SK-N-MC (cell line): ENCODE measurements around the gene SKIC2.

Experiments
- DNase-seq: peaks from one replicate; pipeline ENCODE4 v3.0.0-alpha.2; 2011; ENCODE audit warnings: low read depth, low spot score
- H3K27ac ChIP-seq: fragments of 200-600 bp; sonication (generic); 2 replicates; pipeline ENCODE4 v1.5.1; 2016; ENCODE audit warnings: mixed run types
- H3K36me3 ChIP-seq: fragments of 200-600 bp; sonication (generic); 2 replicates; pipeline ENCODE4 v1.6.1; 2017; ENCODE audit warnings: antibody characterized with exemption, low read length, mixed read lengths; ENCODE audit not compliant: insufficient read depth
- H3K4me3 ChIP-seq: fragments of 200-600 bp; sonication (generic); 2 replicates; pipeline ENCODE4 v1.5.1; 2016
- H3K9ac ChIP-seq: fragments of 200-600 bp; sonication (generic); 2 replicates; pipeline ENCODE4 v1.8.0; 2017; ENCODE audit warnings: mixed run types, mixed read lengths; ENCODE audit not compliant: insufficient read length
- H3K9me3 ChIP-seq: fragments of 200-600 bp; sonication (generic); 2 replicates; pipeline ENCODE4 v1.6.1; 2017; ENCODE audit warnings: low read depth, mild to moderate bottlenecking, antibody characterized with exemption, low read length, moderate library complexity, mixed read lengths
- EZH2 ChIP-seq: fragments of 200-600 bp; sonication (generic); IDR thresholded peaks from one replicate; pipeline ENCODE4 v1.6.1; 2017; ENCODE audit warnings: antibody characterized with exemption
- FOXP2 ChIP-seq: optimal IDR thresholded peaks from 2 replicates; pipeline ENCODE3; 2011; ENCODE audit warnings: mild to moderate bottlenecking, moderate library complexity; ENCODE audit not compliant: insufficient read depth; ENCODE audit errors: extremely low read length, control extremely low read depth
- POLR2AphosphoS5 ChIP-seq: IDR thresholded peaks from 2 replicates; pipeline ENCODE4 v1.6.1; 2012; ENCODE audit warnings: mild to moderate bottlenecking, low read depth, low read length, borderline replicate concordance

The SKIC2 gene

GRCh38 chr6:31963921-31964320 is 4.9 kb downstream of the SKIC2 start:
- Histone ChIP-seq H3K36me3 (peaks cover 55% of the 10 kb centered on the region; the same call in 1 of the 2 replicates), H3K4me3 (no peak overlapping the region), H3K9me3 (no peaks in the 10 kb centered on the region), H3K27ac (no peak overlapping the region), H3K9ac (no peak overlapping the region)
- no peak for TF ChIP-seq EZH2
- no peak for TF ChIP-seq FOXP2
- no peak for TF ChIP-seq POLR2AphosphoS5
- no peak for DNase-seq

GRCh38 chr6:31965700-31966099 is 6.7 kb downstream of the SKIC2 start:
- TF ChIP-seq POLR2AphosphoS5 (no peak), FOXP2 (no peak), EZH2 (no peak)
- Histone ChIP-seq H3K27ac (no peak overlapping the region), H3K9ac (no peak overlapping the region), H3K4me3 (no peak overlapping the region), H3K9me3 (no peaks in the 10 kb centered on the region), H3K36me3 (peaks cover 66% of the 10 kb centered on the region; the same call in 1 of the 2 replicates)
- no peak for DNase-seq

- no peak overlapping the region for H3K27ac ChIP-seq
- peaks cover 63% of the 10 kb centered on the region; the same call in 1 of the 2 replicates for H3K36me3 ChIP-seq
- no peak for DNase-seq
- no peak overlapping the region for H3K9ac ChIP-seq
- no peaks in the 10 kb centered on the region for H3K9me3 ChIP-seq
- no peak overlapping the region for H3K4me3 ChIP-seq
- TF ChIP-seq FOXP2 (no peak), POLR2AphosphoS5 (no peak), EZH2 (no peak)
Measured at GRCh38 chr6:31966506-31966905, 7.5 kb downstream of the SKIC2 start.

- TF ChIP-seq EZH2 (no peak), POLR2AphosphoS5 (no peak), FOXP2 (no peak)
- Histone ChIP-seq H3K27ac (no peak overlapping the region), H3K36me3 (peaks cover 63% of the 10 kb centered on the region; the same call in 1 of the 2 replicates), H3K9me3 (no peaks in the 10 kb centered on the region), H3K9ac (no peak overlapping the region), H3K4me3 (no peak overlapping the region)
- no peak for DNase-seq
Measured at GRCh38 chr6:31966997-31967925, 8.3 kb downstream of the SKIC2 start.

- Histone ChIP-seq H3K27ac (no peak overlapping the region), H3K9me3 (no peaks in the 10 kb centered on the region), H3K36me3 (peaks cover 56% of the 10 kb centered on the region; the same call in 1 of the 2 replicates), H3K4me3 (no peak overlapping the region), H3K9ac (no peak overlapping the region)
- TF ChIP-seq EZH2 (no peak), FOXP2 (no peak), POLR2AphosphoS5 (no peak)
- DNase-seq: no peak
Measured at GRCh38 chr6:31967926-31968320, 8.9 kb downstream of the SKIC2 start.

GRCh38 chr6:31968326-31968725 is 9.4 kb downstream of the SKIC2 start:
- no peak overlapping the region for H3K27ac ChIP-seq
- H3K4me3 ChIP-seq: no peak overlapping the region
- no peaks in the 10 kb centered on the region for H3K9me3 ChIP-seq
- no peak for DNase-seq
- no peak overlapping the region for H3K9ac ChIP-seq
- peaks cover 54% of the 10 kb centered on the region; the same call in 1 of the 2 replicates for H3K36me3 ChIP-seq
- TF ChIP-seq POLR2AphosphoS5 (no peak), EZH2 (no peak), FOXP2 (no peak)

GRCh38 chr6:31968791-31969711 is 10.1 kb downstream of the SKIC2 start:
- Histone ChIP-seq H3K9me3 (no peaks in the 10 kb centered on the region), H3K4me3 (no peak overlapping the region), H3K36me3 (peaks cover 48% of the 10 kb centered on the region; the same call in 1 of the 2 replicates), H3K27ac (peak overlapping the region; percentile 36; the same call in 1 of the 2 replicates), H3K9ac (no peak overlapping the region)
- no peak for TF ChIP-seq FOXP2
- no peak for TF ChIP-seq EZH2
- no peak for DNase-seq

- Histone ChIP-seq H3K27ac (peak overlapping the region; percentile 36; the same call in 1 of the 2 replicates), H3K4me3 (peak overlapping the region; percentile 89), H3K9me3 (no peaks in the 10 kb centered on the region), H3K36me3 (peaks cover 42% of the 10 kb centered on the region; the same call in 1 of the 2 replicates), H3K9ac (peak overlapping the region; percentile 89)
- DNase-seq: no peak
- TF ChIP-seq POLR2AphosphoS5 (no peak), EZH2 (no peak), FOXP2 (no peak)
Measured at GRCh38 chr6:31969712-31970603, 11.0 kb downstream of the SKIC2 start.
